Suppressor macrophage treated with lipopolysaccharide for 4 hours (primary cell): ENCODE results near the gene CTNND2.
"Not testable (repeated sequence)": the region's sequence is repeated elsewhere in the genome, so short reads cannot be mapped to it uniquely, and the experiment has no call there.

Source experiments
- DNase-seq: peaks from one replicate; pipeline ENCODE4 v3.0.0-alpha.2; 2020

The CTNND2 gene

DNA sequence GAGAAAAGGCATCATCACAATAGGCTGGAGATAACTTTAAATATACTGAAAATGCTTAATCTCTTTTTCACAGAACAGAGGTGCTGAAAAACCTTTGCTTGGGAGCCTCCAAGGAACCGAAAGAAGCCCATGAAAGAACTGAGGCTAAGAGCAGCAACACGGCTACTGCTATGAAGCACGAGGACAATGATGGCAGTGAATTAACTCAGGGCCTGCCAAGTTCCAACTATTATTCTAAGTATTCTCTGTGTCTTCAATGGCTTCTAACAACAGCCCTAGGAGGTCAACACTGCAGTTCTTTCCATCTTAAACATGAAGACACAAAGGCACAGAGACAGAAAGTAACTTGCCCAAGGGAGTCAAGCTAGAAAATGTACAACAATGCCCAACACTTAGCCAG is 850.2 kb downstream of the CTNND2 start:
- no peak for DNase-seq

GRCh38 chr5:11052871-11053270 is 851.4 kb downstream of the CTNND2 start:
- DNase-seq, result no peak

DNA sequence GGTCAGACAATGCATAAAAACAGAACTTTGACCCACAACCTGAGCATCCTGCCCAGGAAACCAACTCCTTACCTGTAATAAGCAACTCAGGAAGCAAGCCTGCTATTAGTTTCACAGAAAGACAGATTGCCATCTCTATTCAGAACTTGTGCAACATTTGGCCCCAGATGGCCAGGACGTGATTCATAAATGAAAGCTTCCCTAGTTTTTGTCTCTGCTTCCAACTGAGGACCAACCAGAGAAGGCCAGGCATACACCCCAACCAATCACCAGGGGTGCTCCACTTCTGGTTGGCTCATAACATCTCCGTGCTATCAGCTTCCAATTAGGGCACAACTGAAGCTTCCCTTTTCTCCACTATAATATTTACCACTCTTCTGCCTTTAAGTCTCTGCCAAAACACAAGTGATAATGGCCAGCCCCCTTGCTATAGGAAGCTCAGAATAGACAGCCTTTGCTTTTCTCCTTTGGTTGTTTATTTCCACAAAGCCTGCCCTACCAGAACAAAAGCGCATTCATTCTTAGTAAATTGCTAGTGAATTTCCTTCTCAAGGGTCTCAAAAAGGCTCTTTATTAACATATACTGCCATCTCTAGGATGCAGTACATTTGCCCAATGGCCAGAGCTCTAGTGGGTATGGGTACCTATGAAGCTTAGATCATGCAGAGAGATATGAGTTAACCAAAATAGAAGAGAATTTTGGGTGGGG is 853.5 kb downstream of the CTNND2 start:
- peak; percentile 25 for DNase-seq

DNA sequence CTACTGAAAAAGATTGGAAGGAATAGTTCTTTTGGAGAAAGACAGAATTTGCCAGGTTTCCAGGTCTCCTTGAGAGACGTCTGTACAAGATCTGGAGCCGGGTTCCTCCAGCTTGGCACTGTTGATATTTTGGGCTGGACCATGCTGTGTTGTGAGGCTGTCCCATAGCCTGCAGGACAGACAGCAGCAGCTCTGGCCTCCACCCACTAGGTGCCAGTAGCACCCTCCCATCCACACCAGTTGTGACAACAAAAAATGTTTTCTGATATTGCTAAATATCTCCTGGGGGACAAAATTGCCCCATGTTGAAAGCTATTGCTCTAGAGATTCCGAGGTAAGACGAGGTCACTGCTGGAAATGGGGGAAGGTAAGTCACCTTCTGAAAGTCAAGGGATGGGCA is 855.5 kb downstream of the CTNND2 start:
- DNase-seq, result no peak

DNA sequence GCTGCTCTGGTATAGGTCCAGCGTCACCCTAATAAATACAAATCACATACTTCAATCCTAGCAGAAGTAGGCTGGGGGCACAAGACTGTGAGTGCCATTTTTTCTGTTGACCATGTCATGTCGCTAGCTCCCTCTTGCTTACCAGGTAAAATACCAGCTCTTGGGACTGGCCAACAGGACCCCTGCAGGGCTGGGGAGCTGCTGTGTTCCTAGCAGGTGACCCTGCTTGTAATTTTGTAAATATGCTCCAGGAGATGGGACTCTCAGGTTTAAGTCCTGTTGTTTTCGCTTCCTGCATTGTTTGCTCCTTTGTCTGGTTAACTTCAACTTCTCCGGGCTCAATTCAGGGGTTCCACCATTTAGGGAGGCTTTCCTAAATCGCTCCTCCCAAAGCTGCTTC is 856.6 kb downstream of the CTNND2 start:
- DNase-seq, result no peak

DNA sequence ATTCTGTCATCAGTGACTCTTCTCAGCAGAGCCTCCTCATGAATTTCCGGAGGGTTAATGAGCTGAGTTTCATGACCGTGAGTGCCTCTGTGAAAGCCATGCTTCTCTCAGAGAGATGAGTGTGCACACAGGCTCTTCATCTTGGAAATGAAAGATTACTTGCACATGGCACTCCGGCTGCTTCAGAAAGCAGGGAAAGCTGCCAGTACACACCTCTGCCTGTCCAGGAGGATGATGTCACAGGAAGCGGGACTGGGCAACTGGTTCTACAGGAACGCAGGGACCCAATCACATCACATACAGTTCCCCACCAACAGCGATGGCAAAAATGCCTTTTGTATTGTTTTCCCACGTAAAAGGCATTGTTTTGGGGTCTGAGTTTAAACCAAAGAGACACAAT is 857.2 kb downstream of the CTNND2 start:
- DNase-seq, result no peak

DNA sequence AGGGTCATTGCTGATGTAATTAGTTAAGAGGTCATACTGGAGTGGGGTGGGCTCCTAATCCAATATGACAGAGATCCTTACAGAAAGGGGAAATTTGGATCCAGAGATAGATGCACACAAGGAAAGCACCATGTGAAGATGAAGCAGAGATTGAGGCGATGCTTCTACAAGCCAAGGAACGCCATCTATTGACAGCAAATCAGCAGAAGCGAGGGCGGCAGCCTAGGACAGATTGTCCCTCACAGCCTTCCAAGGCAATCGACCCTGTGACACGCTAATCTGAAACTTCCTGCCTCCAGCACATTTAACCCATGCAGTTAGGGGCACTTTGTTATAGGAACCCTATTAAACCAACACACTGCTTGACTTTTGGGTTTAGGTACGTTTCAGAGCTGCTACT is 858.1 kb downstream of the CTNND2 start:
- peak; percentile 11 for DNase-seq

GRCh38 chr5:11045411-11045810 is 858.8 kb downstream of the CTNND2 start:
- DNase-seq, result no peak

DNA sequence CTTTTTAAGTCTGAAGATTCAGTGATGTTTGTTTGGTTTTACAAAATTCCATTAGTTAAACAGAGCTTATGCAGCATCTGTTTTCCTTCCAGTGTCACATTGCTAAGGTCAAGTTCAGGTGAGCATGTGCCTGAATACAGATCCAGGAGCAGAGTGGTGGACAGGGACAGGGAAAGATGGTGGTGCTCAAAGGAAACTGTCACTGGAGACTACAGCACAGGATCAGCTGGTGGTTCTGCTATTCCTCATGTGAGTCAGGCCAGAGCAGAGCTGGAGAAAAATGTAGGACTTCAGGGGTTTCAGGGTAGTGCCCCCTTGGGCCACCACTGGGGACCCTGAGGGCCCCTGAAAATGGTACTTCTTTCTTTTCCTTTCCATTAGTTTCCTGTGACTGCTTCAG is 859.7 kb downstream of the CTNND2 start:
- no peak for DNase-seq

DNA sequence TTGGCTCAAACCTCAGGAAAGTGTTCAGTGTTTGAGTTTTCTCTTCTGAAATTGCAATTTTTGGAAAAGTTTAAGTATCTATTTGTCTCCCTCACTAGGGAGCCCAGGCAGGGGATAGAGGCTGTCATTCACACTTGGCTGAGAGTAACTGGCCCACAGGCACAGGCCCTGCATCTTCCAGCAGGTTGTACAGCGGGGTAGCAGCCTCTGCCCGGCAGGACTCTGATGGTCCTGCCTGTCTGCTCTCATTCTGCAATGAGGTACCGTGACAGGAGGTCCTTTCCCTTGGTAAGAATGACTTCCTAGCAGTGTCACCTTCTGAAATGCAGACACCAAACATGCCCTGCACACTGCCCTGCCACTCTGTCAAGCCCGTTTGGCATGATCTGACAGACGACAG is 860.4 kb downstream of the CTNND2 start:
- DNase-seq, result no peak

DNA sequence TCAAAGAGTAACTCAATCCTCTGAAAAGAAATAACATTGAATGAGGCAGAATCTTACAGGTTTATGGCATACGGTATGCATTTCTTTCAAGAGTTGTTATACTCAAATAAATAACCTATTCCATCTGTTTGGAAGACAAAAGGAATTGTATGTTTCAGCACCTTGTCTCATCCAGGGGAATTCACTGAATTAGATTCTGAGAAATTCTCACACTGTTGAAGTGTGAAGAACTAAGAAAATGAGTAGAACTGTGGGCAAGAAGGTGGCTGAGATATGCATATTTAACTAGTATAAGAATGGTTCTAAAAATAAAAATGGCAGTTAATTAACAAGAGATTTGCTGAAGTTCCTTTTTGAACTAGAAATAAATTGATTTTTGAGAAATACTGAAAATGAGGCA is 863.9 kb downstream of the CTNND2 start:
- DNase-seq, result no peak

DNA sequence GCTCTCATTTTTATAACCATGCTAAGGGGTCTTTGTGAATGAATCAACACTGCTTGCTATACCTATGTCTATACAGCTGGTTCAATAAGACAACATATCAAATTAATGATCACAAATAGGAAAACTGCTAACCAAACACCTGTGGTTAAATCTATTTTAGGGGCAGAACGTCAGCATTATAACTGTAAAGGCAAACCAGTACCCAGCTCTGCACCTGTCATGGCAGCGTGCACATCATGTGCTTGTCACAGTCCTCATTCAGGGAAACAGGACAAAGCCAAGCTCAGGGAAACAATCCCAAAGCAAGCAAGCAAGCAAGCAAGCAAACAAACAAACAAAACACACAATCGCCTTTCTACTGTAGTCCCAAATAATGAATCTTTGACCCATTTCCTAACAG is 865.5 kb downstream of the CTNND2 start:
- DNase-seq, result no peak

DNA sequence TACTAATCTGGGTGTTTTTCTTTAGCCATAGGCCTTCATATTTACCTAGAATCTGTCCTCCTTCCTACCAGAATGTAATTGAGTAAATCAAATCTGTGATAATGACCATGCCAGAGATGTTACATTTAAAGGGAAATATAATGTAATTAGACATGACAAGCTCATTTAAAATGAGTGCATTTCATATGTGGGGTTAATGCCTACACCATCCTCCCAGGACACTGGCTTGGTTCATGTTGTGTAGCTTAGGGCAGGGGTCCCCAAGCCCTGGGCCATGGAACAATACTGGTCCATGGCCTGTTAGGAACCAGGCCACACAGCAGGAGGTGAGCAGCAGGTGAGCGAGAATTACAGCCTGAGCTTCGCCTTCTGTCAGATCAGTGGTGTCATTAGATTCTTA is 866.3 kb downstream of the CTNND2 start:
- no peak for DNase-seq

DNA sequence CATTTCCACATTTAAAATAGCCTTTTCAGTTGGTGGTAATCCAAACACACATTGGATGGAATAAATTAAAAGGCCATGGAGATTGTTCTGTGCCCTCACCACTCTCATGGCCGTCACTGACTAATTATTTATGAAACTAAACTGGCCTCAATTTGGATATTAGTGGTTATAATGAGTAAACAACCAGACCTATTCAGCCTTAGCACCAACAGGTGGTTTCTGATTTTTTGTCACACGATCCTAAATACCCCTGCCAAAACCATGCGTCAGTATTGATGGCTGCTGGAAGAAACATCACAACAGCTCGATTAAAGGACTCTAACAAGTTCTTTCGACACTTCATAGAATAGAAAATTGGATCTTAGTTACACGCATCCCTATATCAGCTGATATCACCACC is 867.2 kb downstream of the CTNND2 start:
- DNase-seq, result no peak

GRCh38 chr5:11030671-11031070 is 873.6 kb downstream of the CTNND2 start:
- DNase-seq, result peak; percentile 73

GRCh38 chr5:11027660-11028059 is 876.6 kb downstream of the CTNND2 start:
- peak; percentile 53 for DNase-seq

DNA sequence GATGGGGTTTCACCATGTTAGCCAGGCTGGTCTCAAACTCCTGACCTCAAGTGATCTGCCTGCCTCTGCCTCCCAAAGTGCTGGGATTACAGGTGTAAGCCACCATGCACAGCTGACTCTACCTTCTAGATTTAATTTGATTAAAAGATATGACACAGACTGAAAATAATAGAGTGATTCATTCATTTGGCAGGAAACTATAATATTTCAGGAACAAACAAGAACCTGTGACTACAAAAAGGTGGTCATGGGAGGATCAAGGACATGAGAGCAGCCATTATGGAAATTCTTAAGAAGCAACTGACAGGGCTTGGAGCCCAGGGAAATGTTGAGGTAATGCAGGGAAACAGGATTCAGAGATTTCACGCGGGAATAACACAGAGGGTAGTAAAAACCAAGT is 877.7 kb downstream of the CTNND2 start:
- no peak for DNase-seq

DNA sequence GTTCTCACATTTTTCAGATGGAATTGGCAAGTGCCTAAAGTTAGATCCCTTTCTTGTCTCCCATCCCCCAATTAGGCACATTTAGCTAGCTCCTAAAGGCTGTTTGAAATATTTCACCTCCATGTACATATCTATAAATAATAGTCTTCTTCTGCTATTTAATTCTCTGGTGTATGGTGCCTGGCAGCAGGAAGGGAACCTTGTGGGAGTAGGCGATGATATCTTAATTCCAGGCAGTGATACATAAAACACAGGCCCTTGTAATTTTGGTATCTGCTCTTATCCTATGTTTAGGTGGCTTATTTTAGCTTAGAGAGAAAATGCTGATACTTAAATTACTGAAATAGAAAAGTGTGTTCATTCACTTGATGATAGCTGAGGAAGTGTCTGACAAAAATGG is 880.3 kb downstream of the CTNND2 start:
- no peak for DNase-seq

- no peak for DNase-seq
Observed at GRCh38 chr5:11013793-11014192, 890.5 kb downstream of the CTNND2 start.

DNA sequence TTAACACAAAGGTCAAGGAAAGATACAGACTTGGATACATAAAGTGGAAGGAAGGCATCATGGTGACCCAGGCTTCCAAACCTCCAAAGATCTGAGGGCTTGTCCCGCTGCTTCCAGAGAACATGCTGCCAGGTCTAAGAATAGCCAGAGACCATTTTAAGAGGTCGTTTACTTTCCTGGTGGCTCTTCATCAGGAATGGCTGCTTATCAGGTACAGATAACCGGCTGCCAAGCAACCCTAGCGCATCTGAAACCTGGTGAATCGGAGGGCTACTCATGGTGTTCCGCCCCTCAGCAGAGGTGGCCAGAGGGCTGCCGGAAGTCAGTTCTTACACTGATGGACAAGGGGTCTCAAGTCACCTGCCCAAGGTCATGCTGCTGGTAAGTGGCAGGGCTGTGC is 892.0 kb downstream of the CTNND2 start:
- DNase-seq, result no peak

DNA sequence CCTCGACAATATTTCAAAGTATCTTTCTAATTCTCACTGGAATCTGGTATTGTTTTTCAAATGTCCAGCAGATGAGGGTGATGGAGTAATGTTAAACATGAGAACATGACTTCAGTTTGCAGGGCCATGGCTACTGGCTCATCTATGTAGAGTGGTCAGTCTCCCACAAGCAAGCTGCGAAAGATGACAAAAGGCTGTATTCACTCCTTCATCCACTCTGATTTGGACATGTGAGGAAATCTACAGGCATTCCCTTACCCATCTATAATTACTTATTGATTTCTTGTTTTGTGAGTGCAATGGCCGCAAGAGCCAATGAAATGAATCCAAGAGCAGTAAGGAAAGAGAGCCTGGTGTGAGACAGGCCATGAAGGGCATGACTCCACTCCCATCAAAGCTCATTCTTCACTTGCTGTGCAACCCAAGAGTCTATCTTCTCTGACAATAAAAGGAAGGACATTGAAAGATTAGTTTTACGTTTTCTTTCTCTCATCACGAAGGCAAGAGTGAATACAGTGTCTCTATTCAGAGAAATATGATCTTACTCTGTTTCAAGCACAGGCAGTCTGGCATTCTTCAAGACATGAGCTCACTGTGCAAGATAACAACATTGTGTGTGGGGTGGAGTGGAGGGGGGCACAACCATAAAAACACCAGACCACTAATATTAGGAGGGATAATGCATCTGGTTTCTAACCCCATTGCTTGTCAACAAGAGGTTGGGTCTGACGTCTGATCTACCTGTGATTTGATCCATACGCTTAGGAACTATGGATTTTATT is 893.6 kb downstream of the CTNND2 start:
- no peak for DNase-seq

DNA sequence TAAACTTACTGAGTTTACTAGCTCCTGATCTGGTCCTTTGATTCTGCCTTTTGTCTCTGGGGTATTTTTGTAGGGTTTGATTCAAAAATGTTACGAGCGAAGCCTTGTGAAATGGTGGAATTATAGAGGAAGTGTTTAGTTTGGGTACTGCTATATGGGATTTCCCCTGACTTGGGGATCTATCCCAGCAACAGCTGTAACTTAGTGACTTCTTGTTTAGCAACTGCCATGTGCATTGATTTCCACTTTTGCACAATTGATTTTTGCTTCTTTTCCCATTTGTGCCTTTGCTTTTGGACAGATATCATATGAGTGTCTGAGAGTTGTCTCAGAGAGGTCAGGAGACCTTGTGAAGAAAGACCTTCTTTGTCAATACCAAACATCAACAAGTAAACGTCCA is 894.7 kb downstream of the CTNND2 start:
- peak; percentile 81 for DNase-seq

- peak; percentile 55 for DNase-seq
Observed at GRCh38 chr5:11007269-11007870, 896.9 kb downstream of the CTNND2 start.

DNA sequence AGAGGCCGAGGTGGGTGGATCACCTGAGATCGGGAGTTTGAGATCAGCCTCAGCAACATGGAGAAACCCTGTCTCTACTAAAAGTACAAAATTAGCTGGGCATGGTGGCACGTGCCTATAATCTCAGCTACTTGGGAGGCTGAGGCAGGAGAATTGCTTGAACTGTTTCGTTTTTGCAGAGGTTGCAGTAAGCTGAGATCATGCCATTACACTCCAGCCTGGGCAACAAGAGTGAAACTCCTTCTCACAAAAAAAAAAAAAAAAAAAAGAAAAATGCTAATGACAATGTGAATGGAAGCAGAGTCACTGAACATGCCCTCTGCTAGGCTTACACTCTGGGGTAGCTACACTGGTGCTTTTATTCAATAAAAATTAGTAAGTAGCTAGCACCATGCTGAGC is 899.7 kb downstream of the CTNND2 start:
- DNase-seq, result not testable (repeated sequence)
